Upper lobe of left lung (tissue), 4 donors: ENCODE data around the gene EXOC4.

Experiments used
- CTCF ChIP-seq, 6 experiments: fragments of 450-650 bp in 4 of 6; fragments of 200-600 bp in 2 of 6; sonication (generic) in 2 of 6; IDR thresholded peaks; one replicate each; pipeline ENCODE4 v1.5.1; 2016 to 2019; ENCODE audit warnings: antibody characterized with exemption in 6 of 6
- POLR2A ChIP-seq, 4 donors: fragments of 450-650 bp; IDR thresholded peaks; one replicate each; pipeline ENCODE4 v1.5.1; 2016 to 2017; ENCODE audit warnings: antibody characterized with exemption in 4 of 4, mild to moderate bottlenecking in 2 of 4

DNA sequence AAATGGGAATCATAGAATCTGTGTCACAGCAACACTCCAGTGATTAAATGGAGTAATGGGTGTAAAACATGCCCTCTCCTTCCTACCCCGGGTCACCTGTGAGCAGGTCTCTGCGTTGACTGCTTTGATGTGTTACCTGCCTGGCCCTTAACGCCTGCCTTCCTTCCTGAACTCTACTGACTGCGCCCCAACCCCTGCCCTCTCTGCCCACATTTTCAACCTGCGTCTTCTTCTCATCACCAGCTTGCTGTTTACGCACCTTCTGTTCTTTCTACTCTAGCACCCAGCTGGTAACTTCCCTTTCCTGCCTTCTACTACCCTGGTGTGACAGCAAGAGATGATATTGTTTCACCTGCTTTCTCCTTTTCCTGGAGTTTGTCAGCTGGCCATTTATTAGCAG lies 571.3 kb downstream of the EXOC4 start:
- TF ChIP-seq POLR2A (IDR thresholded peaks at IDR 0.05) (no peak), CTCF (IDR thresholded peaks at IDR 0.05) (no peak)
